T-helper 2 cell treated with Interferon-gamma antibody and Interleukin-4, amounts not matched to agents 5 μg/mL and 100 μg/mL, for 36 hours (primary cell): Measurements from ENCODE around the gene PAQR9.

Source experiments
- DNase-seq: peaks from one replicate; pipeline ENCODE4 v3.0.0; 2021; ENCODE audit warnings: low spot score
- H3K27ac Mint-ChIP-seq: one replicate; pipeline ENCODE4 v1.8.0; 2021; ENCODE audit warnings: mild to moderate bottlenecking, mixed read lengths
- H3K27me3 Mint-ChIP-seq: one replicate; pipeline ENCODE4 v1.8.0; 2021; ENCODE audit warnings: low read depth, mixed read lengths
- H3K36me3 Mint-ChIP-seq: one replicate; pipeline ENCODE4 v1.8.0; 2021; ENCODE audit warnings: low read depth, mixed read lengths
- H3K4me1 Mint-ChIP-seq: one replicate; pipeline ENCODE4 v1.8.0; 2021; ENCODE audit warnings: low read depth, mixed read lengths
- H3K4me3 Mint-ChIP-seq: one replicate; pipeline ENCODE4 v1.8.0; 2022; ENCODE audit warnings: mild to moderate bottlenecking, moderate library complexity, mixed read lengths
- H3K9me3 Mint-ChIP-seq: one replicate; pipeline ENCODE4 v1.8.0; 2021; ENCODE audit warnings: mixed read lengths

PAQR9 gene

GRCh38 chr3:142963516-142964448, at the start of gene PAQR9:
Gene PAQR9, minus strand, starts transcription at chr3:142963674. Its CDS starts 338 bp downstream, at chr3:142963336.
- Mint-ChIP-seq H3K27me3 (peaks cover 75% of the 10 kb centered on the region), H3K4me1 (peaks cover 8% of the 10 kb centered on the region), H3K27ac (no peak within 1 kb of the TSS), H3K9me3 (no peaks in the 10 kb centered on the region), H3K4me3 (peak within 1 kb of the TSS; percentile 82), H3K36me3 (no peaks in the 10 kb centered on the region)
- peak; percentile 28 for DNase-seq

DNA sequence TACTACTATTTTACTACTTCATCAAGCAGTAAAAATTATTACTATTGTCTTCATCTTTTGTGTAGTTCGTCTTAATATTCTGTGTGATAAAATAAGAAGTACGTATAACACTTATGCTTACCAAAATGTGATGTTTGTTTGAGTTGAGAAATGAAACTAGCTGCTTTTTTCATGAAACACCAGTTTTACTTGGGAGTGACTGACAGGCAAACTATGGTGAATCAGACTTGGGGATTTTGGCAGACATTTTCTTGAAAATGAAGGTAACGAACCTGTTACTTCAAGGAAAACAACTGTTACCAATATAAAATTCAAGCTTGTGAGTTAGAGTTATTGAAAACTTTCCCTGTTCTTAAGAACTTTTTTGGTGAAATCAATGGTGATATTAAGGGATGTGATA, 48.2 kb upstream of the PAQR9 start:
- no peak for DNase-seq
- peak overlapping the region; percentile 41 for H3K27ac Mint-ChIP-seq
- H3K4me1 Mint-ChIP-seq: peaks cover 42% of the 10 kb centered on the region
- H3K27me3 Mint-ChIP-seq: no peaks in the 10 kb centered on the region
- peaks cover 15% of the 10 kb centered on the region for H3K36me3 Mint-ChIP-seq
- peak overlapping the region; percentile 17 for H3K4me3 Mint-ChIP-seq
- no peaks in the 10 kb centered on the region for H3K9me3 Mint-ChIP-seq

- DNase-seq: no peak
- Mint-ChIP-seq H3K4me1 (peaks cover 44% of the 10 kb centered on the region), H3K27me3 (no peaks in the 10 kb centered on the region), H3K27ac (no peak overlapping the region), H3K9me3 (no peaks in the 10 kb centered on the region), H3K4me3 (no peak overlapping the region), H3K36me3 (peaks cover 11% of the 10 kb centered on the region)
These were observed 46.5 kb upstream of the PAQR9 start for GRCh38 chr3:143010024-143010423.

- Mint-ChIP-seq H3K27ac (no peak overlapping the region), H3K9me3 (no peaks in the 10 kb centered on the region), H3K4me3 (no peak overlapping the region), H3K27me3 (no peaks in the 10 kb centered on the region), H3K4me1 (peaks cover 37% of the 10 kb centered on the region), H3K36me3 (peaks cover 6% of the 10 kb centered on the region)
- no peak for DNase-seq
These were observed 41.3 kb upstream of the PAQR9 start for GRCh38 chr3:143004823-143005222.

DNA sequence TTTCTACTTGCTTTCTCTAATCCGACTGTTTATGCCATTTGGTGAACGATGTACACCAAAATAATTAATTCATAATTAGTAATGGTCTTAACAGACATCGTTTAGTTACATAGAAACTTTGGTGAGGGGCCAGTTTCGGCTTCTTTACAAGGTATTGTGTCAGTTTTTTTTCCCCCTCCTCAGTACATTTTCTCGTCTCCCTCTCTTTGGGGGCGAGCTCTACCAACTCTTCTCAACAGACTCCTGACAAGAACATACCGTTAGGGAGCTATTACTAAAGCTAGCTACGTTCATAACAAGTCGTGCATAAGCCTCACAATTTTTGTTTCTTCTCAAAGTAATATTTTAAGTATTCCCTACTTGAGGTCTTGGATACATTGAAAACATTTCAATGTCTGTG, 39.3 kb upstream of the PAQR9 start:
- DNase-seq: no peak
- H3K4me1 Mint-ChIP-seq: peaks cover 30% of the 10 kb centered on the region
- peaks cover 2% of the 10 kb centered on the region for H3K27me3 Mint-ChIP-seq
- peaks cover 6% of the 10 kb centered on the region for H3K36me3 Mint-ChIP-seq
- H3K4me3 Mint-ChIP-seq: peak overlapping the region; percentile 96
- H3K9me3 Mint-ChIP-seq: no peaks in the 10 kb centered on the region
- H3K27ac Mint-ChIP-seq: peak overlapping the region; percentile 98

- Mint-ChIP-seq H3K27me3 (peaks cover 2% of the 10 kb centered on the region), H3K9me3 (no peaks in the 10 kb centered on the region), H3K27ac (peak overlapping the region; percentile 98), H3K36me3 (peaks cover 6% of the 10 kb centered on the region), H3K4me1 (peaks cover 28% of the 10 kb centered on the region), H3K4me3 (peak overlapping the region; percentile 96)
- peak; percentile 35 for DNase-seq
These were observed 38.7 kb upstream of the PAQR9 start for GRCh38 chr3:143002083-143002712.

GRCh38 chr3:143001369-143002082, 38.1 kb upstream of the PAQR9 start, which contains the start of gene U2SURP:
Gene U2SURP, plus strand, starts transcription at chr3:143001570. Its CDS starts 59 bp downstream, at chr3:143001629.
- Mint-ChIP-seq H3K9me3 (no peaks in the 10 kb centered on the region), H3K27ac (peak within 1 kb of the TSS; percentile 98), H3K27me3 (peaks cover 2% of the 10 kb centered on the region), H3K4me3 (peak within 1 kb of the TSS; percentile 96), H3K4me1 (peaks cover 22% of the 10 kb centered on the region), H3K36me3 (peaks cover 6% of the 10 kb centered on the region)
- peak; percentile 93 for DNase-seq

DNA sequence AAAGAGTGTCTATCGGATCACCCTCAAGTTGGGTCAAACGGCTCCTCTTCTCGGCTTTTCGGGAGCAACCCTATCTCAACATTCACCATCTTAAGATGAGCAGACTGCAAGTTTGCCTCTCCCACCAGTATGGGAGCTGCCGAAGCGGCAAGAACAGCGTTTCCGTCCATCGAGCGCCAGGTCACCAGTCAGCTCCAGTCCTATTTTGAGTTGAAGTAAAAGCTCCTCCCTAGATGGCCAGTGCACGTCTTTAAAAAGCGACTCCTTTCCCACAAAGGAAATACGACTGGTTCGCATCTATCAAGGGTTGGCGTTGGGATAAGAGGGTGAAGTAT, 37.5 kb upstream of the PAQR9 start:
- Mint-ChIP-seq H3K4me3 (peak overlapping the region; percentile 96), H3K9me3 (no peaks in the 10 kb centered on the region), H3K4me1 (peaks cover 20% of the 10 kb centered on the region), H3K27ac (peak overlapping the region; percentile 98), H3K27me3 (peaks cover 6% of the 10 kb centered on the region), H3K36me3 (peaks cover 6% of the 10 kb centered on the region)
- peak; percentile 67 for DNase-seq

DNA sequence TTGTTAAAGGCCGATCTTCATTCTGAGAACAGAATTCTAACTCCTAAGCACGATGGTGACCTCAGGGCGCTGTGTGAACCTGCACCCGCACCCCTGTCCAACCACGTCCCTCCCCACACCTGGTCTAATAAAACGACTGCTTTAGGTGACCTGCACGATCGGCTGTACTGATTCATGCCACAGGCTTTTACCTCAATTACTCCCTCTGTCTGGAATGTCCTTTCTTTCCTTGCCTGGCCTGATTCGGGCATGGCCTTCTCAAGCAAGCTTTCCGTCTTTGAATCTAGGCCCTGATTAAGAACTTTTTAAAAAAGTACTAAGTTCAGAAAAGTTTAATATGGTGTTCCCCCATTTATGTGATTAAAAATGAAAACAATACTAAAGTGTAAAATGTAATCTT, 37.1 kb upstream of the PAQR9 start:
- Mint-ChIP-seq H3K27ac (peak overlapping the region; percentile 98), H3K4me1 (peaks cover 18% of the 10 kb centered on the region), H3K36me3 (peaks cover 6% of the 10 kb centered on the region), H3K4me3 (peak overlapping the region; percentile 96), H3K9me3 (no peaks in the 10 kb centered on the region), H3K27me3 (peaks cover 6% of the 10 kb centered on the region)
- DNase-seq: no peak

DNA sequence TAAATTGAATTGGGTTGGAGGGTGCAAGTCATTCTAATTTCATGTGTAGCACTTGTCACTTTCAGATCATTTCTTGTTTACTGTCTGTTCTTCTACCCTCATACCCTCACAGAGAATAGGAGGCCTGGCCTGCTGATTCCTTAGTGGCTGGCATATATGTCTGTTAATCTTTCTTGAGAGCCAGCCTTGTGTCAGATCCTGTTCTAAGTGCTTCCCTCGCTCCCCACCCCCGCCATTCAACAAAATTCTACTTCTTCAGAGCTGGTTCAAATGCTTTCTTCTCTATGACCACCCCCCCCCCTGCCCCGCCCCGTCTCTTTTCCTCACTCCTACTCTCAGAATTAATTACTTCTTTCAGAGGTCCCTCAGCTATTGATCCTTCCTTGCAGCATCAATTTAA, 36.4 kb upstream of the PAQR9 start:
- no peak overlapping the region for H3K27ac Mint-ChIP-seq
- peaks cover 6% of the 10 kb centered on the region for H3K36me3 Mint-ChIP-seq

GRCh38 chr3:142998439-142998838, 35.0 kb upstream of the PAQR9 start:
- Mint-ChIP-seq H3K4me3 (no peak overlapping the region), H3K9me3 (no peaks in the 10 kb centered on the region), H3K4me1 (peaks cover 18% of the 10 kb centered on the region), H3K27ac (no peak overlapping the region), H3K27me3 (peaks cover 13% of the 10 kb centered on the region), H3K36me3 (peaks cover 6% of the 10 kb centered on the region)
- DNase-seq: no peak

More for the DNA sequence above, 36.4 kb upstream of the PAQR9 start:
- Mint-ChIP-seq H3K27me3 (peaks cover 7% of the 10 kb centered on the region), H3K4me3 (peak overlapping the region; percentile 96), H3K4me1 (peaks cover 17% of the 10 kb centered on the region), H3K9me3 (no peaks in the 10 kb centered on the region)
- no peak for DNase-seq

DNA sequence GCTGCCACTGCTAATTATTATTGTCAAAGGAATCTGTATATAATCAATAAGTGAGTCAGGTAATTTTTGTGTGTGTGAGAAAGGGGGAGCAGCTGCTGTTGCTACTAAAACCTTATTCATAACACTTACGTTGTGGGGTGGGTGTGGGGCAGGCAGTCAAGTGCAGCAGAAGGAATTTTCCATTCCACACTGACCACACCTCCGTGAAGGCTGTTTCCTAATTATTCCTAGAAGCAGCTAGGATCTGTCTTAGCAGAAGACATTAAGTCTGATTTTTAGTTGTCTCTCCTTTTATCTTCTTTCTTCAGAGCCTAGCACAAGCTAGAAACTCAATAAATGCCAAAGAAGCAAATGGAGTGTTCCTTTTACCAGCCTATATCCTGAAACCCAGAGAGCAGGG, 33.9 kb upstream of the PAQR9 start:
- Mint-ChIP-seq H3K4me3 (no peak overlapping the region), H3K27me3 (peaks cover 15% of the 10 kb centered on the region), H3K36me3 (peaks cover 5% of the 10 kb centered on the region), H3K27ac (no peak overlapping the region), H3K9me3 (no peaks in the 10 kb centered on the region), H3K4me1 (peaks cover 12% of the 10 kb centered on the region)
- no peak for DNase-seq

- peaks cover 4% of the 10 kb centered on the region for H3K4me1 Mint-ChIP-seq
- no peaks in the 10 kb centered on the region for H3K9me3 Mint-ChIP-seq
- peaks cover 22% of the 10 kb centered on the region for H3K27me3 Mint-ChIP-seq
- H3K4me3 Mint-ChIP-seq: no peak overlapping the region
- DNase-seq: peak; percentile 56
- no peak overlapping the region for H3K27ac Mint-ChIP-seq
- H3K36me3 Mint-ChIP-seq: no peaks in the 10 kb centered on the region
These were observed 30.5 kb upstream of the PAQR9 start for GRCh38 chr3:142993958-142994442.
